HepG2 (cell line): ENCODE results near the gene VAMP2. TPM values are rescaled to one million over a fixed set of nuclear protein-coding genes. Genes with fewer than 3 reads are reported as not detected.

Experiments used
- JUN ChIP-seq: sonication (generic); formaldehyde crosslinking; IDR thresholded peaks from 2 replicates; pipeline ENCODE4 v1.4.0; 2020; ENCODE audit warnings: mild to moderate bottlenecking, missing genetic modification reagents
- PHB2 ChIP-seq: fragments of 450-650 bp; IDR thresholded peaks from 2 replicates; pipeline ENCODE4 v1.6.1; 2018; ENCODE audit not compliant: partially characterized antibody
- POLR2A ChIP-seq, 2 experiments: IDR thresholded peaks; 2 replicates each; pipeline ENCODE4 v1.6.1; 2011; ENCODE audit warnings: low read depth in 2 of 2, low read length in 2 of 2, mild to moderate bottlenecking in 1 of 2, moderate library complexity in 1 of 2; ENCODE audit not compliant: insufficient read depth in 1 of 2
- TBL1XR1 ChIP-seq: fragments of 150-350 bp; IDR thresholded peaks from 2 replicates; pipeline ENCODE4 v1.6.1; 2014; ENCODE audit warnings: borderline replicate concordance, low read length; ENCODE audit not compliant: partially characterized antibody
- TCF7 ChIP-seq: sonication (generic); IDR thresholded peaks from 2 replicates; pipeline ENCODE4 v1.6.1; 2016; ENCODE audit warnings: antibody characterized with exemption, low read depth
- ZBTB3 ChIP-seq: sonication (generic); formaldehyde crosslinking; IDR thresholded peaks from 2 replicates; pipeline ENCODE4 v1.4.0; 2020; ENCODE audit warnings: low read depth, mild to moderate bottlenecking, moderate library complexity, missing genetic modification reagents, borderline replicate concordance
- ZNF234 ChIP-seq: sonication (generic); formaldehyde crosslinking; conservative IDR thresholded peaks from 2 replicates; pipeline ENCODE4 v1.5.1; 2020; ENCODE audit warnings: mild to moderate bottlenecking, missing genetic modification reagents
- ZSCAN9 ChIP-seq: IDR thresholded peaks from 2 replicates; pipeline ENCODE4 v1.6.1; 2016; ENCODE audit warnings: borderline replicate concordance
- polyA plus RNA-seq, 8 experiments: library from polyadenylated mRNA; depleted of rRNA in 3 of 8; stranded (reverse) in 7 of 8; unstranded in 1 of 8; fragments of >200 nt; fragmentation: Illumina TruSeq in 4 of 8; extraction: Trizol in 4 of 8; gene quantifications; 2 replicates each; pipeline versions ENCODE4 v1.2.1 to v1.2.3, GENCODE V29; 2011 to 2016; ENCODE audit warnings: low read depth in 4 of 8, missing spikeins in 1 of 8, mixed read lengths in 1 of 8; ENCODE audit not compliant: insufficient read depth in 1 of 8
- total RNA-seq, 5 experiments: library from RNA; depleted of rRNA; stranded (reverse); fragments of >200 nt; fragmentation: Illumina TruSeq; extraction: Trizol; gene quantifications; 2 replicates each; pipeline ENCODE4 v1.2.3, GENCODE V29; 2016; ENCODE audit warnings: low read depth in 1 of 5
- TF ChIP-seq, protein P1 (sequence below): sonication (generic); formaldehyde crosslinking; IDR thresholded peaks from 2 replicates; pipeline ENCODE4 v1.5.0; 2020; ENCODE audit warnings: mild to moderate bottlenecking, missing genetic modification reagents, borderline replicate concordance
- TF ChIP-seq, protein P2 (sequence below): sonication (generic); formaldehyde crosslinking; IDR thresholded peaks from 2 replicates; pipeline ENCODE4 v1.4.0; 2020; ENCODE audit warnings: missing genetic modification reagents
- TF ChIP-seq, protein P3 (sequence below): sonication (generic); formaldehyde crosslinking; IDR thresholded peaks from 2 replicates; pipeline ENCODE4 v1.4.0; 2020; ENCODE audit warnings: missing genetic modification reagents, borderline replicate concordance
- TF ChIP-seq, protein P4 (sequence below): sonication (generic); formaldehyde crosslinking; IDR thresholded peaks from 2 replicates; pipeline ENCODE4 v1.9.0; 2021; ENCODE audit warnings: missing genetic modification reagents, mild to moderate bottlenecking, borderline replicate concordance
- TF ChIP-seq, protein P5 (sequence below): sonication (generic); formaldehyde crosslinking; IDR thresholded peaks from 2 replicates; pipeline ENCODE4 v1.8.0; 2022; ENCODE audit warnings: low read depth, missing genetic modification reagents

Gene VAMP2
- total and polyA plus RNA-seq, 2 of the 13 experiments (the other 11 are each of a cell fraction or from before 2014, with no cell fraction given) = 3.9 to 17.2 TPM

DNA sequence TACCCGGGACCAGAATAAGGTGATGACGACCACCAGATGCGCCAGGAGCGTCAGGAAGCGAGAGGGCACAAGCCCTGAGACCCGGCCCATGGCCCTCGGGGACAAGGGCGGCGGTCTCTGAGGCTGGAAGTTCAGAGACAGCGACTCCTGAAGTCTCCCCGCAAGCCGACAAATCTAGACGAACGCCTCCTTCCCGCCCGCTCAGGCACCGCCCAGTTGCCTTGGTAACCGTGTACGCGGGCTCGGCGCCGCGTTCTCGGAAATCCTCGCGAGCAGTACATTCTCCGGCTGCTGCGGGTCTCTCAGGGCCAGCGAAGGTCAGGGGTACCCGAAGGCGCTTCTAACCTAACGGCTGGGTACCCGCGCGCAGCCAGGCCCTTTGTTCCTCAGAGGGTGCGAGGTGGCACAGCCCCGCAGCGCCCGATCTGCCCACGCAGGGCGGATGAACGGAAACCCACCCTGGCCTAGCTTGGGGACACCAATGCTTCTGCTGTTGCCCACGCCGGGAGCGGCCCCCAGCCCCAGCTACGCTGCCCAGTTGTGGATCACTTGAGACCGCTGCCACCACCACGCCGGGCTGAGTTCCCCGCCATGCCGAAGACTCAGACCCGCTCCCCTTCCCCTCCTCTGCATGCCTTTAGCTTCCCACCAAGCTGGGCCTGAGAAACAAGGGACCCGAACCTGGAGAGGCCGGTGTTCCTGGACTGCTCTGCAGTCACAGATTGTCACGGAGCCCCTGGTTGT, 13.6 kb upstream of the VAMP2 start, which contains the start of gene TMEM107 (continued):
- TF ChIP-seq, protein P1, sequence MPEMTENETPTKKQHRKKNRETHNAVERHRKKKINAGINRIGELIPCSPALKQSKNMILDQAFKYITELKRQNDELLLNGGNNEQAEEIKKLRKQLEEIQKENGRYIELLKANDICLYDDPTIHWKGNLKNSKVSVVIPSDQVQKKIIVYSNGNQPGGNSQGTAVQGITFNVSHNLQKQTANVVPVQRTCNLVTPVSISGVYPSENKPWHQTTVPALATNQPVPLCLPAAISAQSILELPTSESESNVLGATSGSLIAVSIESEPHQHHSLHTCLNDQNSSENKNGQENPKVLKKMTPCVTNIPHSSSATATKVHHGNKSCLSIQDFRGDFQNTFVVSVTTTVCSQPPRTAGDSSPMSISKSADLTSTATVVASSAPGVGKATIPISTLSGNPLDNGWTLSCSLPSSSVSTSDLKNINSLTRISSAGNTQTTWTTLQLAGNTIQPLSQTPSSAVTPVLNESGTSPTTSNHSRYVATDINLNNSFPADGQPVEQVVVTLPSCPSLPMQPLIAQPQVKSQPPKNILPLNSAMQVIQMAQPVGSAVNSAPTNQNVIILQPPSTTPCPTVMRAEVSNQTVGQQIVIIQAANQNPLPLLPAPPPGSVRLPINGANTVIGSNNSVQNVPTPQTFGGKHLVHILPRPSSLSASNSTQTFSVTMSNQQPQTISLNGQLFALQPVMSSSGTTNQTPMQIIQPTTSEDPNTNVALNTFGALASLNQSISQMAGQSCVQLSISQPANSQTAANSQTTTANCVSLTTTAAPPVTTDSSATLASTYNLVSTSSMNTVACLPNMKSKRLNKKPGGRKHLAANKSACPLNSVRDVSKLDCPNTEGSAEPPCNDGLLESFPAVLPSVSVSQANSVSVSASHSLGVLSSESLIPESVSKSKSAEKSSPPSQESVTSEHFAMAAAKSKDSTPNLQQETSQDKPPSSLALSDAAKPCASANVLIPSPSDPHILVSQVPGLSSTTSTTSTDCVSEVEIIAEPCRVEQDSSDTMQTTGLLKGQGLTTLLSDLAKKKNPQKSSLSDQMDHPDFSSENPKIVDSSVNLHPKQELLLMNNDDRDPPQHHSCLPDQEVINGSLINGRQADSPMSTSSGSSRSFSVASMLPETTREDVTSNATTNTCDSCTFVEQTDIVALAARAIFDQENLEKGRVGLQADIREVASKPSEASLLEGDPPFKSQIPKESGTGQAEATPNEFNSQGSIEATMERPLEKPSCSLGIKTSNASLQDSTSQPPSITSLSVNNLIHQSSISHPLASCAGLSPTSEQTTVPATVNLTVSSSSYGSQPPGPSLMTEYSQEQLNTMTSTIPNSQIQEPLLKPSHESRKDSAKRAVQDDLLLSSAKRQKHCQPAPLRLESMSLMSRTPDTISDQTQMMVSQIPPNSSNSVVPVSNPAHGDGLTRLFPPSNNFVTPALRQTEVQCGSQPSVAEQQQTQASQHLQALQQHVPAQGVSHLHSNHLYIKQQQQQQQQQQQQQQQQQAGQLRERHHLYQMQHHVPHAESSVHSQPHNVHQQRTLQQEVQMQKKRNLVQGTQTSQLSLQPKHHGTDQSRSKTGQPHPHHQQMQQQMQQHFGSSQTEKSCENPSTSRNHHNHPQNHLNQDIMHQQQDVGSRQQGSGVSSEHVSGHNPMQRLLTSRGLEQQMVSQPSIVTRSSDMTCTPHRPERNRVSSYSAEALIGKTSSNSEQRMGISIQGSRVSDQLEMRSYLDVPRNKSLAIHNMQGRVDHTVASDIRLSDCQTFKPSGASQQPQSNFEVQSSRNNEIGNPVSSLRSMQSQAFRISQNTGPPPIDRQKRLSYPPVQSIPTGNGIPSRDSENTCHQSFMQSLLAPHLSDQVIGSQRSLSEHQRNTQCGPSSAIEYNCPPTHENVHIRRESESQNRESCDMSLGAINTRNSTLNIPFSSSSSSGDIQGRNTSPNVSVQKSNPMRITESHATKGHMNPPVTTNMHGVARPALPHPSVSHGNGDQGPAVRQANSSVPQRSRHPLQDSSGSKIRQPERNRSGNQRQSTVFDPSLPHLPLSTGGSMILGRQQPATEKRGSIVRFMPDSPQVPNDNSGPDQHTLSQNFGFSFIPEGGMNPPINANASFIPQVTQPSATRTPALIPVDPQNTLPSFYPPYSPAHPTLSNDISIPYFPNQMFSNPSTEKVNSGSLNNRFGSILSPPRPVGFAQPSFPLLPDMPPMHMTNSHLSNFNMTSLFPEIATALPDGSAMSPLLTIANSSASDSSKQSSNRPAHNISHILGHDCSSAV (CRISPR knock-in tag) = no peak
- no peak for TF ChIP-seq PHB2
- no peak for TF ChIP-seq JUN (CRISPR knock-in tag)
- TF ChIP-seq ZNF234 = peak; percentile 57; the same call in 1 of the 2 replicates
- no peak for TF ChIP-seq TCF7
- no peak for TF ChIP-seq ZBTB3 (CRISPR knock-in tag)
- TF ChIP-seq, protein P2, sequence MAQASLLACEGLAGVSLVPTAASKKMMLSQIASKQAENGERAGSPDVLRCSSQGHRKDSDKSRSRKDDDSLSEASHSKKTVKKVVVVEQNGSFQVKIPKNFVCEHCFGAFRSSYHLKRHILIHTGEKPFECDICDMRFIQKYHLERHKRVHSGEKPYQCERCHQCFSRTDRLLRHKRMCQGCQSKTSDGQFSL = no peak
- TF ChIP-seq TBL1XR1 = no peak
- TF ChIP-seq, protein P3, sequence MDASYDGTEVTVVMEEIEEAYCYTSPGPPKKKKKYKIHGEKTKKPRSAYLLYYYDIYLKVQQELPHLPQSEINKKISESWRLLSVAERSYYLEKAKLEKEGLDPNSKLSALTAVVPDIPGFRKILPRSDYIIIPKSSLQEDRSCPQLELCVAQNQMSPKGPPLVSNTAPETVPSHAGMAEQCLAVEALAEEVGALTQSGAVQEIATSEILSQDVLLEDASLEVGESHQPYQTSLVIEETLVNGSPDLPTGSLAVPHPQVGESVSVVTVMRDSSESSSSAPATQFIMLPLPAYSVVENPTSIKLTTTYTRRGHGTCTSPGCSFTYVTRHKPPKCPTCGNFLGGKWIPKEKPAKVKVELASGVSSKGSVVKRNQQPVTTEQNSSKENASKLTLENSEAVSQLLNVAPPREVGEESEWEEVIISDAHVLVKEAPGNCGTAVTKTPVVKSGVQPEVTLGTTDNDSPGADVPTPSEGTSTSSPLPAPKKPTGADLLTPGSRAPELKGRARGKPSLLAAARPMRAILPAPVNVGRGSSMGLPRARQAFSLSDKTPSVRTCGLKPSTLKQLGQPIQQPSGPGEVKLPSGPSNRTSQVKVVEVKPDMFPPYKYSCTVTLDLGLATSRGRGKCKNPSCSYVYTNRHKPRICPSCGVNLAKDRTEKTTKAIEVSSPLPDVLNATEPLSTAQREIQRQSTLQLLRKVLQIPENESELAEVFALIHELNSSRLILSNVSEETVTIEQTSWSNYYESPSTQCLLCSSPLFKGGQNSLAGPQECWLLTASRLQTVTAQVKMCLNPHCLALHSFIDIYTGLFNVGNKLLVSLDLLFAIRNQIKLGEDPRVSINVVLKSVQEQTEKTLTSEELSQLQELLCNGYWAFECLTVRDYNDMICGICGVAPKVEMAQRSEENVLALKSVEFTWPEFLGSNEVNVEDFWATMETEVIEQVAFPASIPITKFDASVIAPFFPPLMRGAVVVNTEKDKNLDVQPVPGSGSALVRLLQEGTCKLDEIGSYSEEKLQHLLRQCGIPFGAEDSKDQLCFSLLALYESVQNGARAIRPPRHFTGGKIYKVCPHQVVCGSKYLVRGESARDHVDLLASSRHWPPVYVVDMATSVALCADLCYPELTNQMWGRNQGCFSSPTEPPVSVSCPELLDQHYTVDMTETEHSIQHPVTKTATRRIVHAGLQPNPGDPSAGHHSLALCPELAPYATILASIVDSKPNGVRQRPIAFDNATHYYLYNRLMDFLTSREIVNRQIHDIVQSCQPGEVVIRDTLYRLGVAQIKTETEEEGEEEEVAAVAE (CRISPR knock-in tag) = no peak
- peak; percentile 15 to 59; a peak in 3 of 4 replicates for TF ChIP-seq POLR2A (IDR thresholded peaks at IDR 0.05; ENCODE audit: insufficient read depth in 1 of 2, low read depth in 2 of 2, low read length in 2 of 2)
- no peak; the same call in 1 of the 2 replicates for TF ChIP-seq ZSCAN9 (CRISPR knock-in tag)
- TF ChIP-seq, protein P4, sequence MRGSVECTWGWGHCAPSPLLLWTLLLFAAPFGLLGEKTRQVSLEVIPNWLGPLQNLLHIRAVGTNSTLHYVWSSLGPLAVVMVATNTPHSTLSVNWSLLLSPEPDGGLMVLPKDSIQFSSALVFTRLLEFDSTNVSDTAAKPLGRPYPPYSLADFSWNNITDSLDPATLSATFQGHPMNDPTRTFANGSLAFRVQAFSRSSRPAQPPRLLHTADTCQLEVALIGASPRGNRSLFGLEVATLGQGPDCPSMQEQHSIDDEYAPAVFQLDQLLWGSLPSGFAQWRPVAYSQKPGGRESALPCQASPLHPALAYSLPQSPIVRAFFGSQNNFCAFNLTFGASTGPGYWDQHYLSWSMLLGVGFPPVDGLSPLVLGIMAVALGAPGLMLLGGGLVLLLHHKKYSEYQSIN (CRISPR knock-in tag) = no peak
- TF ChIP-seq, protein P5, sequence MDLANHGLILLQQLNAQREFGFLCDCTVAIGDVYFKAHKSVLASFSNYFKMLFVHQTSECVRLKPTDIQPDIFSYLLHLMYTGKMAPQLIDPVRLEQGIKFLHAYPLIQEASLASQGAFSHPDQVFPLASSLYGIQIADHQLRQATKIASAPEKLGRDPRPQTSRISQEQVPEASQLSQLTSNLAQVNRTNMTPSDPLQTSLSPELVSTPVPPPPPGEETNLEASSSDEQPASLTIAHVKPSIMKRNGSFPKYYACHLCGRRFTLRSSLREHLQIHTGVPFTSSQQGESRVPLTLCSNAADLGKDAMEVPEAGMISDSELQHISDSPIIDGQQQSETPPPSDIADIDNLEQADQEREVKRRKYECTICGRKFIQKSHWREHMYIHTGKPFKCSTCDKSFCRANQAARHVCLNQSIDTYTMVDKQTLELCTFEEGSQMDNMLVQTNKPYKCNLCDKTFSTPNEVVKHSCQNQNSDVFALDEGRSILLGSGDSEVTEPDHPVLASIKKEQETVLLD (CRISPR knock-in tag) = no peak
